HepG2 (cell line): Measurements from ENCODE around the gene POU2AF2. TPM values are rescaled to one million over a fixed set of nuclear protein-coding genes. Genes with fewer than 3 reads are reported as not detected.
A peak's percentile ranks its signal among the peaks of the same experiment; 100 is the strongest.

Experiments used
- ATF4 ChIP-seq, 2 experiments: fragments of 450-650 bp in 1 of 2; sonication (generic) in 1 of 2; formaldehyde crosslinking; IDR thresholded peaks; 2 replicates each; pipeline versions ENCODE4 v1.5.0 to v1.8.0; 2020 to 2022; ENCODE audit warnings: mild to moderate bottlenecking in 1 of 2, missing genetic modification reagents in 1 of 2
- EHMT2 ChIP-seq: fragments of 200-600 bp; sonication (generic); IDR thresholded peaks from 2 replicates; pipeline ENCODE4 v1.7.0; 2017; ENCODE audit warnings: antibody characterized with exemption, low read depth, low read length, borderline replicate concordance
- JDP2 ChIP-seq: sonication (generic); formaldehyde crosslinking; IDR thresholded peaks from 2 replicates; pipeline ENCODE4 v1.8.1; 2022; ENCODE audit warnings: missing genetic modification reagents, borderline replicate concordance
- KAT7 ChIP-seq: IDR thresholded peaks from 2 replicates; pipeline ENCODE4 v1.6.1; 2018; ENCODE audit warnings: borderline replicate concordance, missing compliant biosample characterization
- MXD1 ChIP-seq: sonication (generic); formaldehyde crosslinking; IDR thresholded peaks from 2 replicates; pipeline ENCODE4 v1.4.0; 2020; ENCODE audit warnings: mild to moderate bottlenecking, missing genetic modification reagents
- NR2F2 ChIP-seq: IDR thresholded peaks from 2 replicates; pipeline ENCODE4 v1.6.1; 2012; ENCODE audit warnings: low read depth, inconsistent platforms, borderline replicate concordance
- NR2F6 ChIP-seq, 2 experiments: IDR thresholded peaks; 2 replicates each; pipeline ENCODE4 v1.6.1; 2016; ENCODE audit warnings: antibody characterized with exemption in 1 of 2, mild to moderate bottlenecking in 1 of 2
- SALL1 ChIP-seq: sonication (generic); formaldehyde crosslinking; IDR thresholded peaks from 2 replicates; pipeline ENCODE4 v1.8.0; 2022; ENCODE audit warnings: mild to moderate bottlenecking, missing genetic modification reagents
- YEATS4 ChIP-seq: sonication (generic); formaldehyde crosslinking; IDR thresholded peaks from 2 replicates; pipeline ENCODE4 v1.4.0; 2020; ENCODE audit warnings: missing genetic modification reagents, borderline replicate concordance
- ZMYM4 ChIP-seq: sonication (generic); formaldehyde crosslinking; IDR thresholded peaks from 2 replicates; pipeline ENCODE4 v1.8.1; 2023; ENCODE audit warnings: mild to moderate bottlenecking, missing genetic modification reagents
- ZNF230 ChIP-seq: sonication (generic); formaldehyde crosslinking; IDR thresholded peaks from 2 replicates; pipeline ENCODE4 v1.4.0; 2020; ENCODE audit warnings: mild to moderate bottlenecking, missing genetic modification reagents
- ZNF331 ChIP-seq: sonication (generic); formaldehyde crosslinking; IDR thresholded peaks from 2 replicates; pipeline ENCODE4 v1.4.0; 2020; ENCODE audit warnings: missing genetic modification reagents
- ZNF503 ChIP-seq: sonication (generic); formaldehyde crosslinking; IDR thresholded peaks from 2 replicates; pipeline ENCODE4 v1.4.0; 2020; ENCODE audit warnings: missing genetic modification reagents
- ZNF710 ChIP-seq: sonication (generic); formaldehyde crosslinking; IDR thresholded peaks from 2 replicates; pipeline ENCODE4 v1.5.0; 2020; ENCODE audit warnings: mild to moderate bottlenecking, missing genetic modification reagents, borderline replicate concordance
- polyA plus RNA-seq, 8 experiments: library from polyadenylated mRNA; depleted of rRNA in 3 of 8; stranded (reverse) in 7 of 8; unstranded in 1 of 8; fragments of >200 nt; fragmentation: Illumina TruSeq in 4 of 8; extraction: Trizol in 4 of 8; gene quantifications; 2 replicates each; pipeline versions ENCODE4 v1.2.1 to v1.2.3, GENCODE V29; 2011 to 2016; ENCODE audit warnings: low read depth in 4 of 8, missing spikeins in 1 of 8, mixed read lengths in 1 of 8; ENCODE audit not compliant: insufficient read depth in 1 of 8
- total RNA-seq, 5 experiments: library from RNA; depleted of rRNA; stranded (reverse); fragments of >200 nt; fragmentation: Illumina TruSeq; extraction: Trizol; gene quantifications; 2 replicates each; pipeline ENCODE4 v1.2.3, GENCODE V29; 2016; ENCODE audit warnings: low read depth in 1 of 5
- TF ChIP-seq, protein P1 (sequence below): sonication (generic); formaldehyde crosslinking; IDR thresholded peaks from 2 replicates; pipeline ENCODE4 v1.8.1; 2023; ENCODE audit warnings: mild to moderate bottlenecking, moderate library complexity, missing genetic modification reagents
- TF ChIP-seq, protein P2 (sequence below): sonication (generic); formaldehyde crosslinking; IDR thresholded peaks from 2 replicates; pipeline ENCODE4 v1.4.0; 2020; ENCODE audit warnings: missing genetic modification reagents, borderline replicate concordance
- TF ChIP-seq, protein P3 (sequence below): sonication (generic); formaldehyde crosslinking; IDR thresholded peaks from 2 replicates; pipeline ENCODE4 v1.8.0; 2022; ENCODE audit warnings: mild to moderate bottlenecking, missing genetic modification reagents, borderline replicate concordance

Gene POU2AF2
- total and polyA plus RNA-seq, 2 of the 13 experiments (the other 11 are each of a cell fraction or from before 2014, with no cell fraction given): 0.11 TPM; not detected in 1

DNA sequence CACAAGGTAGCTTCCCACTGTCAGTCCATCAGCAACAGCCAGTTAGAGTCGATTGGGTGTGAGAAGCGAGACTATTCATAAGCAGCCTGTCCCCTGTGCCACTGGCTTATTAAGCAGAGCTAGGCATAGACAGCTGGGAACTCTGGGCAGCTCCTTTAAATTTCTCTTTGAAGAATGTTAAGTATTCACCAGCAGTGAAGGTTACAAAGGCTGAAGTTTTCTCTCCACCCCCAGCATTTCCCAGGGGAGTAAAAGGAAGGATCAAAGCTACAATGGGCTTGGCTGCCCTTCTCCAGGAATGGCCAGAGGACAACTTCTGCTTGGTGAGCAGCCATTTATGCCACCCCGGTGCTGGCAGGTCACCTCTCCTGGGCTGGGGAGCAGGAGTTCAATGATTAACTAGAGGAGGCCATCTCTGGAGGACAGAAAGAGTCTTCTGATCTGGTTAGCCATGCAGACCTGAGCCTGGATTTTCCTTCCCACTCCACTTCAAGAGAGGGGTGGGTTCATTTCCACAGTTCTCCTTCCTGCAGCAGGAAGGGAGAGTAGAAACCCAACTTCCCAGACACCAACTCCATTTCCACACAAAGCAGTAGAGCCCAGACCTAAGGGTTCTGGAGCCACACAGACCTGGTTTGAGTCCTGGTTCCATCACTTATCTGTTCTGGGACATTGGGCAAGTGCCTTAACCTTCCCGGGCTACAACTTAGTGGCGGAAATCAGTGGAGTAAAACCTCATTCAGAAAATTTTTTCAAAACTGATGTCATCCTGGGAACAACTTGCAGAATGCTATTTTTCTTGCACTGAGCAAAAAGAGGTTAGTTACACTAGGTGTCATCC, 75.4 kb downstream of the POU2AF2 start (continued):
- TF ChIP-seq ZNF503 (CRISPR knock-in tag) (peak; percentile 20; the same call in 1 of the 2 replicates), ZNF331 (peak; percentile 17; the same call in 1 of the 2 replicates), ZNF230 (CRISPR knock-in tag) (0 out of 2 replicates have a peak, but pooled peaks have one; percentile 49), SALL1 (CRISPR knock-in tag) (peak; percentile 31), NR2F6 (IDR thresholded peaks at IDR 0.05) (no peak), NR2F6 (CRISPR knock-in tag; IDR thresholded peaks at IDR 0.05) (peak; percentile 35; the same call in 1 of the 2 replicates), YEATS4 (CRISPR knock-in tag) (no peak), NR2F2 (peak; percentile 13; the same call in 1 of the 2 replicates), MXD1 (CRISPR knock-in tag) (no peak), ATF4 (CRISPR knock-in tag; IDR thresholded peaks at IDR 0.05) (peak in 1 of 2 experiments; percentile 34; a peak in 1 of 4 replicates), KAT7 (0 out of 2 replicates have a peak, but pooled peaks have one; percentile 25), JDP2 (CRISPR knock-in tag) (no peak), EHMT2 (peak; percentile 72; the same call in 1 of the 2 replicates), ZNF710 (CRISPR knock-in tag) (0 out of 2 replicates have a peak, but pooled peaks have one; percentile 17), ZMYM4 (peak; percentile 69; the same call in 1 of the 2 replicates)
- TF ChIP-seq, protein P1, sequence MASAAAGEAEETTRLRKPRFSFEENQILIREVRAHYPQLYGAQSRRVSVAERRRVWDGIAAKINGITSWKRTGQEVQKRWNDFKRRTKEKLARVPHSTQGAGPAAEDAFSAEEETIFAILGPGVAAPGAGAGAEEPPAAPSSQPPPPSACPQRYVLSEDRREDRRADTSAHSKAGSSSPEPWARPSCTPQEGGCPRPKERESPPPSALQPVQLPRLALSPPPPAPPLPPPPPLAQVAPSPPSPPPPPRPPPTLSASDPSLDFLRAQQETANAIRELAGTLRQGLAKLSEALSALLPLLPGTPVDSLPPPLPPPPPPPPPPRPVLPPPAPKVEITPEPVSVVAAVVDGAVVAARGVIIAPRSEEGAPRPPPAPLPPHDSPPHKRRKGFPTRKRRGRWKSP: 0 out of 2 replicates have a peak, but pooled peaks have one; percentile 54
- TF ChIP-seq, protein P2, sequence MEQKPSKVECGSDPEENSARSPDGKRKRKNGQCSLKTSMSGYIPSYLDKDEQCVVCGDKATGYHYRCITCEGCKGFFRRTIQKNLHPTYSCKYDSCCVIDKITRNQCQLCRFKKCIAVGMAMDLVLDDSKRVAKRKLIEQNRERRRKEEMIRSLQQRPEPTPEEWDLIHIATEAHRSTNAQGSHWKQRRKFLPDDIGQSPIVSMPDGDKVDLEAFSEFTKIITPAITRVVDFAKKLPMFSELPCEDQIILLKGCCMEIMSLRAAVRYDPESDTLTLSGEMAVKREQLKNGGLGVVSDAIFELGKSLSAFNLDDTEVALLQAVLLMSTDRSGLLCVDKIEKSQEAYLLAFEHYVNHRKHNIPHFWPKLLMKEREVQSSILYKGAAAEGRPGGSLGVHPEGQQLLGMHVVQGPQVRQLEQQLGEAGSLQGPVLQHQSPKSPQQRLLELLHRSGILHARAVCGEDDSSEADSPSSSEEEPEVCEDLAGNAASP: no peak
- TF ChIP-seq, protein P3, sequence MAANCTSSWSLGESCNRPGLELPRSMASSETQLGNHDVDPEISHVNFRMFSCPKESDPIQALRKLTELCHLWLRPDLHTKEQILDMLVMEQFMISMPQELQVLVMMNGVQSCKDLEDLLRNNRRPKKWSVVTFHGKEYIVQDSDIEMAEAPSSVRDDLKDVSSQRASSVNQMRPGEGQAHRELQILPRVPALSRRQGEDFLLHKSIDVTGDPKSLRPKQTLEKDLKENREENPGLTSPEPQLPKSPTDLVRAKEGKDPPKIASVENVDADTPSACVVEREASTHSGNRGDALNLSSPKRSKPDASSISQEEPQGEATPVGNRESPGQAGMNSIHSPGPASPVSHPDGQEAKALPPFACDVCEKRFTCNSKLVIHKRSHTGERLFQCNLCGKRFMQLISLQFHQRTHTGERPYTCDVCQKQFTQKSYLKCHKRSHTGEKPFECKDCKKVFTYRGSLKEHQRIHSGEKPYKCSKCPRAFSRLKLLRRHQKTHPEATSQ (CRISPR knock-in tag): no peak
